BJ (cell line): ENCODE results near the gene CNPY1. TPM values are rescaled to one million over a fixed set of nuclear protein-coding genes. Genes with fewer than 3 reads are reported as not detected.

ENCODE experiments used
- CTCF ChIA-PET: fragments of 350-600 bp; formaldehyde crosslinking; extraction: SDS; loops from one replicate; lab custom pipeline; 2021; ENCODE audit warnings: antibody characterized with exemption, inconsistent platforms; lab: Yijun Ruan, JAX
- POLR2A ChIA-PET: fragments of 300-600 bp; sonication (Branson Sonifier 250); formaldehyde crosslinking; extraction: SDS; loops from one replicate; lab custom pipeline; 2021; ENCODE audit warnings: antibody characterized with exemption; lab: Charles Lee
- DNase-seq: peaks from one replicate; pipeline ENCODE4 v3.0.0-alpha.2; 2011; ENCODE audit warnings: low read depth
- H3K27me3 ChIP-seq: 2 replicates; pipeline ENCODE4 v1.6.0; 2011; ENCODE audit warnings: low read length; ENCODE audit not compliant: control insufficient read depth, insufficient read depth
- H3K36me3 ChIP-seq: 2 replicates; pipeline ENCODE4 v1.5.1; 2011; ENCODE audit warnings: low read length; ENCODE audit not compliant: control insufficient read depth, insufficient read depth
- H3K4me3 ChIP-seq: 2 replicates; pipeline ENCODE4 v1.5.1; 2011; ENCODE audit warnings: low read depth, mild to moderate bottlenecking, control low read depth, low read length
- polyA plus RNA-seq: library from polyadenylated mRNA; depleted of rRNA; stranded (reverse); fragments of >200 nt; gene quantifications from 2 replicates; pipeline ENCODE4 v1.2.3, GENCODE V29; 2011
- TF ChIP-seq, protein P1 (sequence below): IDR thresholded peaks from 2 replicates; pipeline ENCODE4 v1.5.1; 2011; ENCODE audit warnings: low read depth, mild to moderate bottlenecking, control low read depth, inconsistent platforms, low read length, moderate library complexity; ENCODE audit not compliant: insufficient read depth

The CNPY1 gene
- polyA plus RNA-seq, 1 experiment: not detected

DNA sequence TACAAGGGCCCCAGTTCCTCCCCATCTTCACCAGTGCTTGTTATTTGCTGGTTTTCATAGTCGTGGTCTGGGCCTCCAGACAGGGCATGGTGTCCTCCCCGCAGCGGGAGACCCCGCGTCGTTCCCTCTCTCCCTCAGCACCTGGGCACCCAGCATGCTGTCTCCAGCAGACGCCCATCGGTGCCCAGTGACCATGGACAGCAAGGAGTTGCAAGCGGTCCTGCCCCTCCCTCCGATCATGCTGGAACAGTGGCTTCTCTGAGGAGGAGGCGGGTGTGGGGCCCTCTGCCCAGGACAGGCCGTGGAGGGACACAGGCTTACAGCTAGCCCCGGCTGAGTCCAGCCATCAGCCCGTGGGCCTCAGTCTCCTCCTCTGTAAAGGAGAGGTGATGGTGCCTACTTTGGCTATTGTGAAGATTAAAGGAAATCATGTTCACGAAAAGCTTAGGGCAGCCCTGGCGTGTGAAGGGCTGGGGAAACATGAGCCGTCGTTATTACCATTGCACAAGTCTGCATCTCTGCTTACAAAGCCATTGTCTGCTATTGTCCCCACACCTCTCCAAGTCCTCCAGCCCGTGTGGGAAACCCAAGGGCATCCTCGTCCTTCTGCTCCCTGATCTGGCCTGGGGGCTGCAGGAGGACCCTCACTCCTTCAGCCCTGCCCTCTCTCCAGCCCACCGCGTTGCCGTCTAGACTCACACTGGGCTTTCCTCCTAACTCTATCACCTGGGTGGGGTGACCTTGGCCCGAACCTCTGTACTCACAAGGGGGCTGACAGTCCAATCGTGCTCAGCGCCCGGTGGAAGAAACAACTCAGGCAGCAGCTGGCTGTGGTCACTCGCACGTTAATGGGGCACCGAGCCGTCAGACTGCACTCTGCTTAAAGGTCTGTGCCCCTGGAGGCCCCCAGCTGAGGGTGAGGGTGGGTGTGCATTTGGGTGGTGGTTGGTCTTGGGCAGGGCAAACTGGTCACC lies 58.6 kb downstream of the CNPY1 start:
- ChIA-PET POLR2A (no interaction called here), CTCF (no interaction called here)
- H3K36me3 ChIP-seq: no peaks in the 10 kb centered on the region
- H3K4me3 ChIP-seq: no peak overlapping the region
- no peak for DNase-seq
- TF ChIP-seq, protein P1, sequence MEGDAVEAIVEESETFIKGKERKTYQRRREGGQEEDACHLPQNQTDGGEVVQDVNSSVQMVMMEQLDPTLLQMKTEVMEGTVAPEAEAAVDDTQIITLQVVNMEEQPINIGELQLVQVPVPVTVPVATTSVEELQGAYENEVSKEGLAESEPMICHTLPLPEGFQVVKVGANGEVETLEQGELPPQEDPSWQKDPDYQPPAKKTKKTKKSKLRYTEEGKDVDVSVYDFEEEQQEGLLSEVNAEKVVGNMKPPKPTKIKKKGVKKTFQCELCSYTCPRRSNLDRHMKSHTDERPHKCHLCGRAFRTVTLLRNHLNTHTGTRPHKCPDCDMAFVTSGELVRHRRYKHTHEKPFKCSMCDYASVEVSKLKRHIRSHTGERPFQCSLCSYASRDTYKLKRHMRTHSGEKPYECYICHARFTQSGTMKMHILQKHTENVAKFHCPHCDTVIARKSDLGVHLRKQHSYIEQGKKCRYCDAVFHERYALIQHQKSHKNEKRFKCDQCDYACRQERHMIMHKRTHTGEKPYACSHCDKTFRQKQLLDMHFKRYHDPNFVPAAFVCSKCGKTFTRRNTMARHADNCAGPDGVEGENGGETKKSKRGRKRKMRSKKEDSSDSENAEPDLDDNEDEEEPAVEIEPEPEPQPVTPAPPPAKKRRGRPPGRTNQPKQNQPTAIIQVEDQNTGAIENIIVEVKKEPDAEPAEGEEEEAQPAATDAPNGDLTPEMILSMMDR: no peak
- H3K27me3 ChIP-seq: no peaks in the 10 kb centered on the region

DNA sequence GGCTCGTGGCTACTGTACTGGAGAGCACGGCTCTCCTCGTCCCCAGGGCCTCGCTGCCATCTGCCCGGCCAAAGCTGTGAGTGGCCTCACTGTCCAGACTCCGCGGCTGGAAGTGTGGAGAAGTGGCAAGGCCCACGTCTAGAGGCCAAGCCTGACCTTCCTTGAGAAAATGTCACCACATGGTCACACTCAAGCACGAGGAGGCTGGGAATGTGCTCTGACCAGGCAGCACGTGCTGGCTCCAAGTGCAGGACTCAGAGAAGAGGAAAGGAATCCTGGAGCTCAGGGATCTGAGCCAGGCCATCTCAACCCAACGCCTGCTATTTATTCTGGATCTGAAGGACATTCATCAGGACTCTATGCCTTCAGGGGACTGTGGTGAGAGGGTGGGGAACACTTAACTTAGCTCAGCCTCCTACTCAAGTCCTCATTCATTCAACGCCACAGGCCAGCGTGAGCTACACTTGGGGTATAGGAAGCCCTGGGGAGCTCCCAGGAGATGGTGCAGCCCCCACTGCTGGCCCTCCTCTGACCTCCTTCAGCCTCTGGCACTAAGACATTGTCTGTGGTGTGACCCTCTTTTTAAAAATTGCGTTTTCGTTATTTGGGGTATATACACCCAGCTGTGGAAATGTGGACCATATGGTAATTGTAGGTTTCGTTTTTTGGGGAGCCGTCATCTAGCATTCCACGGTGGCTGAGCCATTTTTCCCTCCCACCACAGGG lies 59.4 kb downstream of the CNPY1 start:
- no peak for DNase-seq
- Histone ChIP-seq H3K27me3 (no peaks in the 10 kb centered on the region), H3K36me3 (no peaks in the 10 kb centered on the region), H3K4me3 (no peak overlapping the region)
- ChIA-PET POLR2A (no interaction called here), CTCF (no interaction called here)
- TF ChIP-seq, protein P1: no peak

DNA sequence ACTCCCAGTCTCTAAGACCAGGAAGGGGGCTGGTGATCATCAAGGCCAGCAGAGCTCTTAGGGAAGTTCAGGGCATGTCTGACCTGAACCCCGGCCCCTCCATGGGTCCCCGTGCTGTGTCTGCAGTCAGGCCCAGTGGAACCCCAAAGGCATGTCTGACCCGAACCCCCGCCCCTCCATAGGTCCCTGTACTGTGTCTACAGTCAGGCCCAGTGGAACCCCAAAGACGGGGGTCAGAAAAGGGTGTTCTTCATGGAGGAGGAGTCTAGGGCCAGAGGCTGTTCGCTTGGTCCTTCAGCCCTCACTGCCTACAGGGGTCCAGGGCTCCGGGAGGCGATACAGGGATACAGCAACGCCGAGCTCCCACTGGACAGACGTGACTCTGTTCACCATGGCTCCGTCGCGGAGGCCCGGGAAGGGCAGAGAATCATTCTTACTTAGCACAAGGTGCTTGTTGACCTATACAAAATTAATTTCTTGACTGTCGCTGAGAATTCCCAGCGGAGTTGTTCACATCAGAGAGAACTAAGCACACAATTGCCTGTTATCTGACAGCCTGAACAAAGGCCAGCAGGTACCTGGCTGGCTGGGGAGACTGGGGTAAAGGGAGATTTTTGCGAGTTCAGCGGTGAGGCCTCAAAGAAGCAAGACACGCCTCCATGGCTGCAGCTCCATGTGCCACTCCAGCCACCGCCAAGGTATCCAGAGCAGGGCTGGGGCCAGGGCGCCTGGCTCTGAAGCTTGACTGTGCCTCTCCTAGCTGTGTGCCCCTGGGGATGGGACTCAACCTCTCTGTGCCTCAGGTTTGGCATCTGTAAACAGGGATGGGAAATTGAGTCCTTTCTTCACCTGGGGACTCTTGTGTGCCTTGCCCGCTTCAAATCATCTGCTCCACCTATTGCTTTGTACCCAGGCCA lies 61.6 kb downstream of the CNPY1 start:
- H3K27me3 ChIP-seq: no peaks in the 10 kb centered on the region
- no peaks in the 10 kb centered on the region for H3K36me3 ChIP-seq
- no peak overlapping the region for H3K4me3 ChIP-seq
- ChIA-PET POLR2A (no interaction called here), CTCF (interaction anchor here (0.9 kb wide), 1 partner anchor 25 kb away, joined by 5 read pairs; no protein-coding TSS in a partner anchor)
- DNase-seq: no peak
- TF ChIP-seq, protein P1: no peak

DNA sequence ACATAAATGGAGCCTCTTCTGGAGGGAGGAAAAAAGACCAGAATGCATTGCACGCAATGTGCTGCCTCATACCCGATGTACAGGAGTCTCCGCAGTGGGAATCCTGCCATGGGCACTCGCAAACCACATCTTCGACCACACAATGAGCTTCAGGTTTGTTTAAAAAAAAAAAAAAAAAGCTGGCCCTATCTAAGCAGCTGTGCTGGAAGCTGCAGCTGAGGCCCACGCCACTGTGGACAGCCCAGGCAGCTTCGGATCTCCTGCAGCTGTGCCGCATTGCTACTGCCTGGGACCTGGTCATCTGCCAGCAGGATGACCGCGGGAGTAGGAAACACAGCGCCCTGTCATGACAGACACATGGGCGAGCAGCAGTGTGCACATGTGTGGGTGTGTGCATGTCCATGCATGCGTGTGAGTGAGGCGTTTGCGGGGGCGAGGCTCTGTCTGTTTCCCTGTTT lies 62.5 kb downstream of the CNPY1 start:
- TF ChIP-seq, protein P1: no peak
- POLR2A ChIA-PET: no interaction called here
- no peaks in the 10 kb centered on the region for H3K27me3 ChIP-seq
- no peak for DNase-seq
- no peaks in the 10 kb centered on the region for H3K36me3 ChIP-seq
- CTCF ChIA-PET: no interaction called here
- H3K4me3 ChIP-seq: no peak overlapping the region
